ENCODE data around the gene LMO7.

GRCh38 chr13:75749407-75749806, 113.3 kb downstream of the LMO7 start:
- no peak for TF ChIP-seq POLR2A (IDR thresholded peaks at IDR 0.05; ENCODE audit: low read depth, low read length)
- no peak for TF ChIP-seq USF2 (IDR thresholded peaks at IDR 0.05; ENCODE audit: low read depth, low read length)
- TF ChIP-seq CTCF (conservative IDR thresholded peaks at IDR 0.05; ENCODE audit: low read depth, low read length), result no peak
- TF ChIP-seq RFX5 (IDR thresholded peaks at IDR 0.05; ENCODE audit: low read depth, low read length), result no peak
- TF ChIP-seq RAD21 (IDR thresholded peaks at IDR 0.05; ENCODE audit: low read length), result no peak
- no peak for TF ChIP-seq CEBPB (IDR thresholded peaks at IDR 0.05; ENCODE audit: low read depth, low read length)
- no peak for TF ChIP-seq SMC3 (IDR thresholded peaks at IDR 0.05; ENCODE audit: low read depth, low read length)
- no peak for TF ChIP-seq MAFK (IDR thresholded peaks at IDR 0.05; ENCODE audit: low read depth, low read length)
- no peak for TF ChIP-seq MXI1 (IDR thresholded peaks at IDR 0.05; ENCODE audit: borderline replicate concordance, low read depth, low read length)
